H9 (cell line): ENCODE measurements around the gene LTBP4. TPM values are rescaled to one million over a fixed set of nuclear protein-coding genes. Genes with fewer than 3 reads are reported as not detected.

Experiments
- DNase-seq: peaks from one replicate; pipeline ENCODE4 v3.0.0-alpha.2; 2017
- H2AFZ ChIP-seq: one replicate; pipeline ENCODE4 v1.6.1; 2013; ENCODE audit warnings: mild to moderate bottlenecking, low read length, control low read depth, moderate library complexity
- H2AK5ac ChIP-seq: 2 replicates; pipeline ENCODE4 v1.6.1; 2013; ENCODE audit warnings: low read length, control low read depth, mixed read lengths; ENCODE audit not compliant: insufficient read length
- H2BK120ac ChIP-seq: one replicate; pipeline ENCODE4 v1.6.1; 2013; ENCODE audit warnings: low read depth, mild to moderate bottlenecking, low read length, control low read depth, inconsistent platforms; ENCODE audit not compliant: poor library complexity, severe bottlenecking
- H2BK12ac ChIP-seq: 2 replicates; pipeline ENCODE4 v1.6.1; 2013; ENCODE audit warnings: low read length, control low read depth, mixed read lengths, low read depth; ENCODE audit not compliant: insufficient read length
- H2BK15ac ChIP-seq: 2 replicates; pipeline ENCODE4 v1.6.1; 2013; ENCODE audit warnings: low read depth, low read length, control low read depth
- H2BK20ac ChIP-seq: one replicate; pipeline ENCODE4 v1.6.1; 2013; ENCODE audit warnings: low read depth, mild to moderate bottlenecking, low read length, control low read depth, inconsistent platforms; ENCODE audit not compliant: poor library complexity, severe bottlenecking
- H2BK5ac ChIP-seq: 2 replicates; pipeline ENCODE4 v1.6.1; 2013; ENCODE audit warnings: low read length, control low read depth, mixed read lengths; ENCODE audit not compliant: insufficient read length
- H3K14ac ChIP-seq: 2 replicates; pipeline ENCODE4 v1.6.1; 2013; ENCODE audit warnings: low read length, control low read depth; ENCODE audit not compliant: insufficient read depth
- H3K18ac ChIP-seq: 2 replicates; pipeline ENCODE4 v1.6.1; 2013; ENCODE audit warnings: low read depth, mild to moderate bottlenecking, mixed read lengths, low read length, control low read depth; ENCODE audit not compliant: insufficient read length
- H3K23ac ChIP-seq: 2 replicates; pipeline ENCODE4 v1.6.1; 2013; ENCODE audit warnings: low read length, control low read depth, mixed read lengths, low read depth; ENCODE audit not compliant: insufficient read length
- H3K23me2 ChIP-seq: 2 replicates; pipeline ENCODE4 v1.6.1; 2013; ENCODE audit warnings: low read depth, mild to moderate bottlenecking, mixed read lengths, low read length, control low read depth; ENCODE audit not compliant: insufficient read length, poor library complexity, severe bottlenecking
- H3K27ac ChIP-seq: 2 replicates; pipeline ENCODE4 v1.5.1; 2013; ENCODE audit warnings: low read length, control low read depth, mixed read lengths, low read depth; ENCODE audit not compliant: insufficient read length
- H3K27me3 ChIP-seq: 2 replicates; pipeline ENCODE4 v1.6.1; 2013; ENCODE audit warnings: low read length, control low read depth, inconsistent platforms; ENCODE audit not compliant: insufficient read depth
- H3K4ac ChIP-seq: 2 replicates; pipeline ENCODE4 v1.6.1; 2013; ENCODE audit warnings: low read depth, mild to moderate bottlenecking, control low read depth, inconsistent platforms, low read length, moderate library complexity
- H3K4me1 ChIP-seq: 2 replicates; pipeline ENCODE4 v1.6.1; 2013; ENCODE audit warnings: low read length, control low read depth, inconsistent platforms; ENCODE audit not compliant: insufficient read depth
- H3K4me2 ChIP-seq: 2 replicates; pipeline ENCODE4 v1.6.1; 2013; ENCODE audit warnings: low read length, control low read depth, mixed read lengths; ENCODE audit not compliant: insufficient read length, insufficient read depth
- H3K56ac ChIP-seq: 2 replicates; pipeline ENCODE4 v1.6.1; 2013; ENCODE audit warnings: low read depth, mild to moderate bottlenecking, mixed read lengths, low read length, control low read depth; ENCODE audit not compliant: insufficient read length
- H3K79me1 ChIP-seq: 2 replicates; pipeline ENCODE4 v1.6.1; 2013; ENCODE audit warnings: low read depth, mild to moderate bottlenecking, moderate library complexity, low read length, control low read depth, inconsistent platforms; ENCODE audit not compliant: insufficient read depth, poor library complexity, severe bottlenecking
- H3K79me2 ChIP-seq: 2 replicates; pipeline ENCODE4 v1.6.1; 2013; ENCODE audit warnings: low read length, control low read depth, inconsistent platforms; ENCODE audit not compliant: insufficient read depth
- H3K9ac ChIP-seq: 2 replicates; pipeline ENCODE4 v1.6.1; 2013; ENCODE audit warnings: low read length, control low read depth, mixed read lengths; ENCODE audit not compliant: insufficient read length; ENCODE audit errors: extremely low read depth
- H3K9me3 ChIP-seq: one replicate; pipeline ENCODE4 v1.6.1; 2013; ENCODE audit warnings: low read depth, low read length, inconsistent platforms; ENCODE audit not compliant: control insufficient read depth
- H3T11ph ChIP-seq: one replicate; pipeline ENCODE4 v1.6.1; 2013; ENCODE audit warnings: mild to moderate bottlenecking, low read length, control low read depth, inconsistent platforms
- H4K20me1 ChIP-seq: one replicate; pipeline ENCODE4 v1.6.1; 2013; ENCODE audit not compliant: control insufficient read depth, insufficient read length, insufficient read depth
- H4K5ac ChIP-seq: 2 replicates; pipeline ENCODE4 v1.6.1; 2013; ENCODE audit warnings: low read depth, mild to moderate bottlenecking, mixed read lengths, low read length, control low read depth; ENCODE audit not compliant: insufficient read length
- H4K8ac ChIP-seq: replicated peaks from 2 replicates; pipeline ENCODE4 v1.6.1; 2013; ENCODE audit warnings: low read length, control low read depth, mixed read lengths, low read depth; ENCODE audit not compliant: insufficient read length
- H4K91ac ChIP-seq: 2 replicates; pipeline ENCODE4 v1.6.1; 2013; ENCODE audit warnings: low read depth, mild to moderate bottlenecking, moderate library complexity, mixed read lengths, low read length, control low read depth; ENCODE audit not compliant: insufficient read length
- H3K27ac Mint-ChIP-seq, 3 experiments: 2 replicates in 2 of 3; 3 replicates in 1 of 3; pipeline ENCODE4 v1.8.0; 2020 to 2021; ENCODE audit warnings: mixed read lengths in 3 of 3, mild to moderate bottlenecking in 1 of 3, moderate library complexity in 1 of 3
- H3K27me3 Mint-ChIP-seq: 2 replicates; pipeline ENCODE4 v1.8.0; 2021; ENCODE audit warnings: low read depth, mild to moderate bottlenecking, moderate library complexity, mixed read lengths
- H3K36me3 Mint-ChIP-seq, 3 experiments: 2 replicates in 2 of 3; 3 replicates in 1 of 3; pipeline ENCODE4 v1.8.0; 2020 to 2021; ENCODE audit warnings: low read depth in 3 of 3, mixed read lengths in 3 of 3; ENCODE audit not compliant: insufficient read depth in 1 of 3
- H3K4me1 Mint-ChIP-seq, 2 experiments: 2 replicates each; pipeline ENCODE4 v1.8.0; 2020; ENCODE audit warnings: mixed read lengths in 2 of 2
- H3K4me3 Mint-ChIP-seq, 2 experiments: 2 replicates in 1 of 2; 3 replicates in 1 of 2; pipeline ENCODE4 v1.8.0; 2020 to 2021; ENCODE audit warnings: mild to moderate bottlenecking in 2 of 2, mixed read lengths in 2 of 2, moderate library complexity in 1 of 2
- H3K9me3 Mint-ChIP-seq, 2 experiments: 2 replicates in 1 of 2; 3 replicates in 1 of 2; pipeline ENCODE4 v1.8.0; 2020; ENCODE audit warnings: mild to moderate bottlenecking in 2 of 2, mixed read lengths in 2 of 2, moderate library complexity in 1 of 2
- CTCF ChIP-seq: fragments of 200-600 bp; sonication (generic); conservative IDR thresholded peaks from 3 replicates; pipeline ENCODE4 v1.8.0; 2021; ENCODE audit warnings: antibody characterized with exemption, mild to moderate bottlenecking
- WGBS: extraction: QIAGEN DNeasy Blood & Tissue Kit; methylation state at CpG from one replicate; pipeline ENCODE4 v1.1.7; 2013; ENCODE audit warnings: missing lambda C conversion rate, low lambda C conversion rate, mixed read lengths; ENCODE audit not compliant: insufficient read length; ENCODE audit errors: extremely low coverage; 5-methylcytosine and 5-hydroxymethylcytosine counted together
- total RNA-seq: library from RNA; stranded (reverse); gene quantifications from 2 replicates; pipeline ENCODE4 v1.2.1, GENCODE V29; 2021

LTBP4 gene
- total RNA-seq, 1 experiment from 2014 or later: 129 TPM

GRCh38 chr19:40581531-40581930 lies 19.6 kb upstream of the LTBP4 start:
- H2BK12ac ChIP-seq: no peak overlapping the region
- Mint-ChIP-seq H3K36me3 (peaks cover 27 to 68% (median 51%) of the 10 kb centered on the region in 3 experiments), H3K27me3 (no peaks in the 10 kb centered on the region; the same call in 1 of the 2 replicates), H3K4me1 (peaks cover 9 to 11% of the 10 kb centered on the region in 2 experiments), H3K4me3 (no peak overlapping the region), H3K27ac (no peak overlapping the region), H3K9me3 (no peaks in the 10 kb centered on the region)
- no peaks in the 10 kb centered on the region for H3K79me1 ChIP-seq
- no peak overlapping the region for H2BK15ac ChIP-seq
- H4K91ac ChIP-seq: no peak overlapping the region
- H2BK20ac ChIP-seq: no peak overlapping the region
- no peak overlapping the region for H2AFZ ChIP-seq
- H3K9me3 ChIP-seq: no peaks in the 10 kb centered on the region
- H3K4me2 ChIP-seq: no peak overlapping the region
- no peaks in the 10 kb centered on the region for H4K20me1 ChIP-seq
- no peak overlapping the region for H3K14ac ChIP-seq
- no peak overlapping the region for H2BK5ac ChIP-seq
- no peak overlapping the region for H4K8ac ChIP-seq
- H3K23ac ChIP-seq: no peak overlapping the region
- no peak overlapping the region for H2BK120ac ChIP-seq
- peaks cover 3% of the 10 kb centered on the region; the same call in 1 of the 2 replicates for H3K4me1 ChIP-seq
- H2AK5ac ChIP-seq: no peak overlapping the region
- no peak overlapping the region for H3K9ac ChIP-seq
- no peak overlapping the region for H3K27ac ChIP-seq
- no peak overlapping the region for H4K5ac ChIP-seq
- no peak overlapping the region for H3K4ac ChIP-seq
- no peak for DNase-seq
- WGBS: no CpG with 5 or more reads among the region's 5 CpGs
- H3K56ac ChIP-seq: no peak overlapping the region
- H3T11ph ChIP-seq: no peak overlapping the region
- no peaks in the 10 kb centered on the region for H3K79me2 ChIP-seq
- no peak for TF ChIP-seq CTCF
- H3K18ac ChIP-seq: no peak overlapping the region
- no peaks in the 10 kb centered on the region for H3K27me3 ChIP-seq
- H3K23me2 ChIP-seq: peaks cover 4% of the 10 kb centered on the region
